Breast epithelium (tissue), 4 donors: ENCODE measurements around the gene CYTH3. TPM values are rescaled to one million over a fixed set of nuclear protein-coding genes. Genes with fewer than 3 reads are reported as not detected.

Experiments used
- DNase-seq, 2 donors: peaks; one replicate each; pipeline ENCODE4 v3.0.0-alpha.2; 2019; ENCODE audit warnings: low spot score in 2 of 2
- H3K27ac ChIP-seq, 2 donors: fragments of 200-600 bp; sonication (generic) in 1 of 2; one replicate each; pipeline ENCODE4 v1.5.1; 2016 to 2019; ENCODE audit warnings: mild to moderate bottlenecking in 1 of 2
- H3K27me3 ChIP-seq, 2 donors: fragments of 200-600 bp; sonication (generic) in 1 of 2; one replicate each; pipeline versions ENCODE4 v1.5.1 to v1.6.0; 2017 to 2019; ENCODE audit warnings: control low read depth in 1 of 2, mild to moderate bottlenecking in 1 of 2
- H3K36me3 ChIP-seq: fragments of 200-600 bp; one replicate; pipeline ENCODE4 v1.5.1; 2019
- H3K4me1 ChIP-seq, 2 donors: fragments of 200-600 bp; sonication (generic); one replicate each; pipeline ENCODE4 v1.5.1; 2016 to 2019; ENCODE audit warnings: control low read depth in 1 of 2
- H3K4me3 ChIP-seq, 3 donors: fragments of 200-600 bp; sonication (generic); 1 replicate in 2 of 3; 2 replicates in 1 of 3; pipeline ENCODE4 v1.5.1; 2016 to 2019; ENCODE audit warnings: mild to moderate bottlenecking in 3 of 3, moderate library complexity in 2 of 3
- H3K9me3 ChIP-seq, 2 donors: fragments of 200-600 bp; sonication (generic) in 1 of 2; one replicate each; pipeline ENCODE4 v1.5.1; 2016 to 2019; ENCODE audit warnings: control low read depth in 1 of 2
- POLR2A ChIP-seq: fragments of 450-650 bp; IDR thresholded peaks from one replicate; pipeline ENCODE4 v1.6.1; 2016; ENCODE audit warnings: antibody characterized with exemption, mild to moderate bottlenecking, moderate library complexity
- POLR2AphosphoS5 ChIP-seq, 3 donors: sonication (generic); formaldehyde crosslinking; IDR thresholded peaks; one replicate each; pipeline ENCODE4 v1.6.1; 2017; ENCODE audit warnings: antibody characterized with exemption in 3 of 3
- intact Hi-C: fragments of 100-400 bp; cut with DNase I; formaldehyde crosslinking; loops from one replicate; pipeline ENCODE4 v1.15.1; 2023; ENCODE audit warnings: low total_unique reads
- total RNA-seq, 3 donors: library from RNA; depleted of rRNA; stranded (reverse); fragments of >200 nt; gene quantifications; one replicate each; pipeline ENCODE4 v1.1.0, GENCODE V29; 2016
- TF ChIP-seq, protein P1 (sequence below), 3 donors: fragments of 450-650 bp; IDR thresholded peaks; one replicate each; pipeline ENCODE4 v1.5.1; 2016 to 2017; ENCODE audit warnings: antibody characterized with exemption in 3 of 3, mild to moderate bottlenecking in 3 of 3, moderate library complexity in 3 of 3

The CYTH3 gene
- total RNA-seq, 3 donors from 2014 or later, result 23.6 to 46.4 (median 33.4) TPM

- Histone ChIP-seq H3K4me1 (no peaks in the 10 kb centered on the region), H3K9me3 (no peaks in the 10 kb centered on the region), H3K27ac (no peak overlapping the region), H3K27me3 (no peaks in the 10 kb centered on the region), H3K4me3 (no peak overlapping the region), H3K36me3 (no peaks in the 10 kb centered on the region)
- intact Hi-C loops, result no loop called here
- DNase-seq, result no peak
- TF ChIP-seq POLR2A (no peak), POLR2AphosphoS5 (IDR thresholded peaks at IDR 0.05) (no peak)
- TF ChIP-seq, protein P1, sequence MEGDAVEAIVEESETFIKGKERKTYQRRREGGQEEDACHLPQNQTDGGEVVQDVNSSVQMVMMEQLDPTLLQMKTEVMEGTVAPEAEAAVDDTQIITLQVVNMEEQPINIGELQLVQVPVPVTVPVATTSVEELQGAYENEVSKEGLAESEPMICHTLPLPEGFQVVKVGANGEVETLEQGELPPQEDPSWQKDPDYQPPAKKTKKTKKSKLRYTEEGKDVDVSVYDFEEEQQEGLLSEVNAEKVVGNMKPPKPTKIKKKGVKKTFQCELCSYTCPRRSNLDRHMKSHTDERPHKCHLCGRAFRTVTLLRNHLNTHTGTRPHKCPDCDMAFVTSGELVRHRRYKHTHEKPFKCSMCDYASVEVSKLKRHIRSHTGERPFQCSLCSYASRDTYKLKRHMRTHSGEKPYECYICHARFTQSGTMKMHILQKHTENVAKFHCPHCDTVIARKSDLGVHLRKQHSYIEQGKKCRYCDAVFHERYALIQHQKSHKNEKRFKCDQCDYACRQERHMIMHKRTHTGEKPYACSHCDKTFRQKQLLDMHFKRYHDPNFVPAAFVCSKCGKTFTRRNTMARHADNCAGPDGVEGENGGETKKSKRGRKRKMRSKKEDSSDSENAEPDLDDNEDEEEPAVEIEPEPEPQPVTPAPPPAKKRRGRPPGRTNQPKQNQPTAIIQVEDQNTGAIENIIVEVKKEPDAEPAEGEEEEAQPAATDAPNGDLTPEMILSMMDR (IDR thresholded peaks at IDR 0.05), result no peak
Measured at GRCh38 chr7:6279937-6280336, 7.5 kb upstream of the CYTH3 start.

GRCh38 chr7:6279341-6279740 lies 6.9 kb upstream of the CYTH3 start:
- H3K4me1 ChIP-seq, result no peaks in the 10 kb centered on the region
- DNase-seq, result no peak
- no peak overlapping the region for H3K4me3 ChIP-seq
- H3K27ac ChIP-seq, result no peak overlapping the region
- H3K36me3 ChIP-seq, result no peaks in the 10 kb centered on the region
- TF ChIP-seq POLR2A, result no peak
- no peak for TF ChIP-seq POLR2AphosphoS5 (IDR thresholded peaks at IDR 0.05)
- TF ChIP-seq, protein P1 (IDR thresholded peaks at IDR 0.05), result no peak
- intact Hi-C loops, result no loop called here
- H3K27me3 ChIP-seq, result no peaks in the 10 kb centered on the region
- no peaks in the 10 kb centered on the region for H3K9me3 ChIP-seq

DNA sequence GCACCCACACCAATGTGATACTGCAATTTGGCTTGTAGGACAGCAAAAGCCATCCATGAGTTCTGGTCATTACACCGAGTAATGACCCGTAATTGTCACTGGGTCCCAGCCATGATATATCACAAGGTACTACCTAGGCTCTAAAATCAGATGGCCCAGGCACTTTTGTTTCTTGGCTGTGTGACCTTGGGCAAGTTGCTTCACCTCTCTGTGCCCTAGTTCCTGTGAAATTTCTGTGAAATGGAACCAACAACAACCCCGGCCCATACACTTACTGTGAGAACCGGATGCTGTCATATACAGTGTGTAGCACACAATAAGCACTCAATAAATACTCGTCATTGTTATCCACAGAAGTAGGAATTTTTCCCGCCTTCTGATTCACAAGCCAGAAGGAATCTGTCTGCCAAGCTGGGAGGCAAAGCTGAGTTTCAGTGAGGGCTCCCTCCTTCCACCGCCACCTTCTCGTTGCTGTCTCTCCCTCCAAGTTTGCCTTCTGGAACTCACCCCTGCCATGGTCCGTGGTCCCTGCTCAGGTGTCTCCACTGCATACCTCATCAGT lies 6.4 kb upstream of the CYTH3 start:
- H3K27me3 ChIP-seq, result no peaks in the 10 kb centered on the region
- H3K9me3 ChIP-seq, result no peaks in the 10 kb centered on the region
- H3K36me3 ChIP-seq, result no peaks in the 10 kb centered on the region
- no peak overlapping the region for H3K4me3 ChIP-seq
- no peaks in the 10 kb centered on the region for H3K4me1 ChIP-seq
- DNase-seq, result no peak
- TF ChIP-seq POLR2AphosphoS5 (IDR thresholded peaks at IDR 0.05) (no peak), POLR2A (no peak)
- TF ChIP-seq, protein P1 (IDR thresholded peaks at IDR 0.05), result no peak
- no peak overlapping the region for H3K27ac ChIP-seq
- intact Hi-C loops, result no loop called here

GRCh38 chr7:6277476-6277875 lies 5.1 kb upstream of the CYTH3 start:
- DNase-seq, result no peak
- Histone ChIP-seq H3K27me3 (no peaks in the 10 kb centered on the region), H3K9me3 (no peaks in the 10 kb centered on the region), H3K4me1 (no peaks in the 10 kb centered on the region), H3K4me3 (no peak overlapping the region), H3K36me3 (no peaks in the 10 kb centered on the region), H3K27ac (no peak overlapping the region)
- TF ChIP-seq POLR2A (no peak), POLR2AphosphoS5 (IDR thresholded peaks at IDR 0.05) (no peak)
- TF ChIP-seq, protein P1 (IDR thresholded peaks at IDR 0.05), result no peak
- intact Hi-C loops, result no loop called here

- Histone ChIP-seq H3K36me3 (no peaks in the 10 kb centered on the region), H3K4me1 (no peaks in the 10 kb centered on the region), H3K27ac (no peak overlapping the region), H3K4me3 (no peak overlapping the region), H3K27me3 (no peaks in the 10 kb centered on the region), H3K9me3 (no peaks in the 10 kb centered on the region)
- intact Hi-C loops, result no loop called here
- no peak for DNase-seq
- no peak for TF ChIP-seq POLR2AphosphoS5 (IDR thresholded peaks at IDR 0.05)
- TF ChIP-seq, protein P1 (IDR thresholded peaks at IDR 0.05), result no peak
- TF ChIP-seq POLR2A, result no peak
Measured at GRCh38 chr7:6276911-6277408, 4.5 kb upstream of the CYTH3 start.
